Esophagus squamous epithelium (tissue), 4 donors: Measurements from ENCODE around the gene ZNF45.

ENCODE experiments used
- POLR2A ChIP-seq, 4 donors: fragments of 450-650 bp; IDR thresholded peaks; one replicate each; pipeline ENCODE4 v1.6.1; 2017; ENCODE audit warnings: antibody characterized with exemption in 4 of 4, mild to moderate bottlenecking in 4 of 4, moderate library complexity in 3 of 4
- TF ChIP-seq, protein P1 (sequence below), 6 experiments: fragments of 450-650 bp in 4 of 6; fragments of 200-600 bp in 2 of 6; sonication (generic) in 2 of 6; IDR thresholded peaks; one replicate each; pipeline ENCODE4 v1.5.1; 2016 to 2019; ENCODE audit warnings: antibody characterized with exemption in 6 of 6, mild to moderate bottlenecking in 4 of 6, moderate library complexity in 4 of 6

- TF ChIP-seq, protein P1, sequence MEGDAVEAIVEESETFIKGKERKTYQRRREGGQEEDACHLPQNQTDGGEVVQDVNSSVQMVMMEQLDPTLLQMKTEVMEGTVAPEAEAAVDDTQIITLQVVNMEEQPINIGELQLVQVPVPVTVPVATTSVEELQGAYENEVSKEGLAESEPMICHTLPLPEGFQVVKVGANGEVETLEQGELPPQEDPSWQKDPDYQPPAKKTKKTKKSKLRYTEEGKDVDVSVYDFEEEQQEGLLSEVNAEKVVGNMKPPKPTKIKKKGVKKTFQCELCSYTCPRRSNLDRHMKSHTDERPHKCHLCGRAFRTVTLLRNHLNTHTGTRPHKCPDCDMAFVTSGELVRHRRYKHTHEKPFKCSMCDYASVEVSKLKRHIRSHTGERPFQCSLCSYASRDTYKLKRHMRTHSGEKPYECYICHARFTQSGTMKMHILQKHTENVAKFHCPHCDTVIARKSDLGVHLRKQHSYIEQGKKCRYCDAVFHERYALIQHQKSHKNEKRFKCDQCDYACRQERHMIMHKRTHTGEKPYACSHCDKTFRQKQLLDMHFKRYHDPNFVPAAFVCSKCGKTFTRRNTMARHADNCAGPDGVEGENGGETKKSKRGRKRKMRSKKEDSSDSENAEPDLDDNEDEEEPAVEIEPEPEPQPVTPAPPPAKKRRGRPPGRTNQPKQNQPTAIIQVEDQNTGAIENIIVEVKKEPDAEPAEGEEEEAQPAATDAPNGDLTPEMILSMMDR (IDR thresholded peaks at IDR 0.05): no peak
- no peak for TF ChIP-seq POLR2A (IDR thresholded peaks at IDR 0.05)
Observed at GRCh38 chr19:43984687-43985000, 49.6 kb upstream of the ZNF45 start.
